GM23338 (cell line): ENCODE measurements around the gene NLRC5. TPM values are rescaled to one million over a fixed set of nuclear protein-coding genes. Genes with fewer than 3 reads are reported as not detected.

ENCODE experiments used
- ATAC-seq: fragments of 200-7000 bp; cut with Tn5 transposase; 3 replicates; pipeline ENCODE4 v1.9.1; 2020
- DNase-seq: peaks from one replicate; pipeline ENCODE4 v3.0.0-alpha.2; 2015; ENCODE audit warnings: low spot score
- H2AFZ ChIP-seq: fragments of 200-600 bp; sonication (generic); 2 replicates; pipeline ENCODE4 v1.8.0; 2016; ENCODE audit warnings: antibody characterized with exemption, mild to moderate bottlenecking, moderate library complexity
- H3F3A ChIP-seq: fragments of 200-600 bp; sonication (generic); replicated peaks from 2 replicates; pipeline ENCODE4 v1.8.0; 2017; ENCODE audit warnings: antibody characterized with exemption, mixed run types, low read depth
- H3K27ac ChIP-seq: fragments of 200-600 bp; sonication (generic); 2 replicates; pipeline ENCODE4 v1.6.1; 2016; ENCODE audit warnings: low read depth
- H3K27me3 ChIP-seq: fragments of 200-600 bp; sonication (generic); 2 replicates; pipeline ENCODE4 v1.8.0; 2016; ENCODE audit warnings: mild to moderate bottlenecking, mixed run types, moderate library complexity; ENCODE audit not compliant: insufficient read depth
- H3K36me3 ChIP-seq: fragments of 200-600 bp; sonication (generic); 2 replicates; pipeline ENCODE4 v1.8.0; 2016; ENCODE audit warnings: mild to moderate bottlenecking; ENCODE audit not compliant: insufficient read depth
- H3K4me1 ChIP-seq: fragments of 200-600 bp; sonication (generic); 2 replicates; pipeline ENCODE4 v1.8.0; 2016; ENCODE audit warnings: mild to moderate bottlenecking, moderate library complexity; ENCODE audit not compliant: insufficient read depth
- H3K4me2 ChIP-seq: fragments of 200-600 bp; sonication (generic); 2 replicates; pipeline ENCODE4 v1.7.1; 2017; ENCODE audit warnings: mixed run types
- H3K4me3 ChIP-seq: fragments of 200-600 bp; sonication (generic); 2 replicates; pipeline ENCODE4 v1.6.1; 2016; ENCODE audit warnings: mixed run types
- H3K79me2 ChIP-seq: fragments of 200-600 bp; sonication (generic); replicated peaks from 2 replicates; pipeline ENCODE4 v1.8.0; 2017; ENCODE audit warnings: mild to moderate bottlenecking; ENCODE audit not compliant: insufficient read depth
- H3K9me2 ChIP-seq: fragments of 200-600 bp; sonication (generic); 2 replicates; pipeline ENCODE4 v1.8.0; 2017; ENCODE audit not compliant: insufficient read depth
- H4K20me1 ChIP-seq: fragments of 200-600 bp; sonication (generic); replicated peaks from 2 replicates; pipeline ENCODE4 v1.8.0; 2017; ENCODE audit warnings: mild to moderate bottlenecking; ENCODE audit not compliant: insufficient read depth
- H3K27ac Mint-ChIP-seq: 2 replicates; pipeline ENCODE4 v1.8.0; 2020; ENCODE audit warnings: inconsistent platforms, mild to moderate bottlenecking, moderate library complexity, mixed read lengths
- H3K27me3 Mint-ChIP-seq: 3 replicates; pipeline ENCODE4 v1.8.0; 2022; ENCODE audit warnings: low read depth, mild to moderate bottlenecking, moderate library complexity, mixed read lengths, inconsistent platforms; ENCODE audit not compliant: insufficient read depth, poor library complexity
- H3K36me3 Mint-ChIP-seq: 3 replicates; pipeline ENCODE4 v1.8.0; 2021; ENCODE audit warnings: low read depth, mild to moderate bottlenecking, inconsistent platforms, moderate library complexity, mixed read lengths
- H3K4me1 Mint-ChIP-seq: 3 replicates; pipeline ENCODE4 v1.8.0; 2020; ENCODE audit warnings: mild to moderate bottlenecking, inconsistent platforms, mixed read lengths
- H3K4me3 Mint-ChIP-seq: 3 replicates; pipeline ENCODE4 v1.8.0; 2021; ENCODE audit warnings: moderate library complexity, mild to moderate bottlenecking, inconsistent platforms, mixed read lengths
- H3K9me3 Mint-ChIP-seq: 3 replicates; pipeline ENCODE4 v1.8.0; 2020; ENCODE audit warnings: moderate library complexity, mild to moderate bottlenecking, inconsistent platforms, mixed read lengths
- CREB1 ChIP-seq: fragments of 250-450 bp; sonication (Bioruptor Pico); IDR thresholded peaks from 2 replicates; pipeline ENCODE4 v1.5.0; 2020; ENCODE audit warnings: low read depth, mild to moderate bottlenecking, moderate library complexity
- EZH2 ChIP-seq: fragments of 200-600 bp; sonication (generic); IDR thresholded peaks from one replicate; pipeline ENCODE4 v1.8.0; 2017; ENCODE audit warnings: antibody characterized with exemption, mild to moderate bottlenecking, low read depth; ENCODE audit not compliant: unreplicated experiment
- EZH2phosphoT487 ChIP-seq: fragments of 200-600 bp; sonication (generic); IDR thresholded peaks from one replicate; pipeline ENCODE4 v1.8.1; 2018; ENCODE audit warnings: antibody characterized with exemption; ENCODE audit not compliant: unreplicated experiment
- NANOG ChIP-seq: IDR thresholded peaks from 2 replicates; pipeline ENCODE4 v1.6.1; 2016; ENCODE audit warnings: antibody characterized with exemption, borderline replicate concordance
- POLR2AphosphoS5 ChIP-seq: IDR thresholded peaks from 2 replicates; pipeline ENCODE4 v1.6.1; 2016; ENCODE audit warnings: antibody characterized with exemption, low read depth
- ZNF331 ChIP-seq: fragments of 250-450 bp; sonication (Bioruptor Pico); IDR thresholded peaks from 2 replicates; pipeline ENCODE4 v1.5.0; 2020; ENCODE audit warnings: low read depth, mild to moderate bottlenecking, moderate library complexity
- polyA plus RNA-seq: library from polyadenylated mRNA; unstranded; fragments of >200 nt; fragmentation: Nextera tagmentation; extraction: Ambion mirVana; gene quantifications from 2 replicates; pipeline ENCODE4 v1.2.1, GENCODE V29; 2016
- total RNA-seq: library from RNA; depleted of rRNA; stranded (reverse); fragments of >200 nt; shearing (Covaris generic); gene quantifications from 2 replicates; pipeline ENCODE4 v1.2.3, GENCODE V29; 2014
- TF ChIP-seq, protein P1 (sequence below): IDR thresholded peaks from one replicate; pipeline ENCODE4 v1.6.1; 2018; ENCODE audit warnings: antibody characterized with exemption; ENCODE audit not compliant: unreplicated experiment
- TF ChIP-seq, protein P2 (sequence below): fragments of 250-450 bp; sonication (Bioruptor Pico); IDR thresholded peaks from 2 replicates; pipeline ENCODE4 v1.5.0; 2020; ENCODE audit warnings: mild to moderate bottlenecking, moderate library complexity
- TF ChIP-seq, protein P3 (sequence below): IDR thresholded peaks from 2 replicates; pipeline ENCODE4 v1.6.1; 2016; ENCODE audit warnings: antibody characterized with exemption
- TF ChIP-seq, protein P4 (sequence below), 2 experiments: fragments of 200-600 bp in 1 of 2; sonication (generic) in 1 of 2; conservative IDR thresholded peaks; 2 replicates each; pipeline versions ENCODE4 v1.5.1 to v1.6.1; 2016 to 2017; ENCODE audit warnings: antibody characterized with exemption in 2 of 2, low read depth in 2 of 2, mild to moderate bottlenecking in 2 of 2, moderate library complexity in 1 of 2

Gene NLRC5
- total and polyA plus RNA-seq, 2 experiments from 2014 or later, result 2.3 to 3.9 TPM

DNA sequence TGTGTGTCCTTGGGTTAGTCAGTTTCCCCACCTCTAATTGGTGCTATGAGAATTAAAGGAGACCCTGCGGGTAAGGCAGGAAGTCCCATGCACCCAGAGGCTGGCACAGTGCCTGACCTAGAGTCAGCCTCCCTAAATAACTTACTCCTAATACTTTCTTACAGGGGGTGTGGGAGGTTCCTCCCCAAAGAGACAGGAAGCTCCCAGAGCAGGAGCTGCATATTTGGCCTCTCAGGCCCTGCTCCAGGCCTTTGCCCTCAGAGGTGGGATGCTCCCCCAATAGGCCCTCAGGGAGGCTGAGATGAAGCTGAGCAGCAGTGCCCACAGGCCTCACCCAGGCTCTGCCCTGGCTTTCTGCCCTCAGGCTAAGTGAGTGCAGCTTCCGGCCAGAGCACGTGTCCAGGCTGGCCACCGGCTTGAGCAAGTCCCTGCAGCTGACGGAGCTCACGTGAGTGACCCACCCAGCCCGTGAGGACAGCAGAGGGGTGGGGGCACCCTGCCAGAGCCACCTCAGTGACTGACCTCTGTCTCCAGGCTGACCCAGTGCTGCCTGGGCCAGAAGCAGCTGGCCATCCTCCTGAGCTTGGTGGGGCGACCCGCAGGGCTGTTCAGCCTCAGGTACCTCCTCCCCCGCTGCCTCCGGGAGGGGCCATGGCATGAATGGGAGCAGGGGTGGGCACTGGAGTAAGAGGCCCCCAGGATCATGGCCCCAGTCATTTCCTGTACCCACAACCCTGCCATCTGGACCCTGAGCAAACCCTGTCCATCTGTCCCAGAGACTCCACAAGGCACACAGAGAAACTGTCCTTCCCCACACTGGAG, 71.9 kb downstream of the NLRC5 start:
- Histone ChIP-seq H2AFZ (no peak overlapping the region), H3F3A (no peaks in the 10 kb centered on the region), H3K36me3 (no peaks in the 10 kb centered on the region), H4K20me1 (no peaks in the 10 kb centered on the region), H3K4me3 (no peak overlapping the region), H3K79me2 (no peaks in the 10 kb centered on the region), H3K4me1 (no peaks in the 10 kb centered on the region), H3K4me2 (no peak overlapping the region), H3K9me2 (no peaks in the 10 kb centered on the region), H3K27ac (no peak overlapping the region), H3K27me3 (no peaks in the 10 kb centered on the region)
- Mint-ChIP-seq H3K27ac (no peak overlapping the region), H3K27me3 (peaks cover 11% of the 10 kb centered on the region), H3K4me1 (no peaks in the 10 kb centered on the region), H3K9me3 (no peaks in the 10 kb centered on the region), H3K36me3 (no peaks in the 10 kb centered on the region), H3K4me3 (no peak overlapping the region)
- no peak for DNase-seq
- no peak; the same call in 2 of the 3 replicates for ATAC-seq
- no peak for TF ChIP-seq CREB1
- TF ChIP-seq POLR2AphosphoS5, result no peak
- TF ChIP-seq EZH2, result no peak
- TF ChIP-seq, protein P1, sequence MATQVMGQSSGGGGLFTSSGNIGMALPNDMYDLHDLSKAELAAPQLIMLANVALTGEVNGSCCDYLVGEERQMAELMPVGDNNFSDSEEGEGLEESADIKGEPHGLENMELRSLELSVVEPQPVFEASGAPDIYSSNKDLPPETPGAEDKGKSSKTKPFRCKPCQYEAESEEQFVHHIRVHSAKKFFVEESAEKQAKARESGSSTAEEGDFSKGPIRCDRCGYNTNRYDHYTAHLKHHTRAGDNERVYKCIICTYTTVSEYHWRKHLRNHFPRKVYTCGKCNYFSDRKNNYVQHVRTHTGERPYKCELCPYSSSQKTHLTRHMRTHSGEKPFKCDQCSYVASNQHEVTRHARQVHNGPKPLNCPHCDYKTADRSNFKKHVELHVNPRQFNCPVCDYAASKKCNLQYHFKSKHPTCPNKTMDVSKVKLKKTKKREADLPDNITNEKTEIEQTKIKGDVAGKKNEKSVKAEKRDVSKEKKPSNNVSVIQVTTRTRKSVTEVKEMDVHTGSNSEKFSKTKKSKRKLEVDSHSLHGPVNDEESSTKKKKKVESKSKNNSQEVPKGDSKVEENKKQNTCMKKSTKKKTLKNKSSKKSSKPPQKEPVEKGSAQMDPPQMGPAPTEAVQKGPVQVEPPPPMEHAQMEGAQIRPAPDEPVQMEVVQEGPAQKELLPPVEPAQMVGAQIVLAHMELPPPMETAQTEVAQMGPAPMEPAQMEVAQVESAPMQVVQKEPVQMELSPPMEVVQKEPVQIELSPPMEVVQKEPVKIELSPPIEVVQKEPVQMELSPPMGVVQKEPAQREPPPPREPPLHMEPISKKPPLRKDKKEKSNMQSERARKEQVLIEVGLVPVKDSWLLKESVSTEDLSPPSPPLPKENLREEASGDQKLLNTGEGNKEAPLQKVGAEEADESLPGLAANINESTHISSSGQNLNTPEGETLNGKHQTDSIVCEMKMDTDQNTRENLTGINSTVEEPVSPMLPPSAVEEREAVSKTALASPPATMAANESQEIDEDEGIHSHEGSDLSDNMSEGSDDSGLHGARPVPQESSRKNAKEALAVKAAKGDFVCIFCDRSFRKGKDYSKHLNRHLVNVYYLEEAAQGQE, result no peak
- TF ChIP-seq, protein P2, sequence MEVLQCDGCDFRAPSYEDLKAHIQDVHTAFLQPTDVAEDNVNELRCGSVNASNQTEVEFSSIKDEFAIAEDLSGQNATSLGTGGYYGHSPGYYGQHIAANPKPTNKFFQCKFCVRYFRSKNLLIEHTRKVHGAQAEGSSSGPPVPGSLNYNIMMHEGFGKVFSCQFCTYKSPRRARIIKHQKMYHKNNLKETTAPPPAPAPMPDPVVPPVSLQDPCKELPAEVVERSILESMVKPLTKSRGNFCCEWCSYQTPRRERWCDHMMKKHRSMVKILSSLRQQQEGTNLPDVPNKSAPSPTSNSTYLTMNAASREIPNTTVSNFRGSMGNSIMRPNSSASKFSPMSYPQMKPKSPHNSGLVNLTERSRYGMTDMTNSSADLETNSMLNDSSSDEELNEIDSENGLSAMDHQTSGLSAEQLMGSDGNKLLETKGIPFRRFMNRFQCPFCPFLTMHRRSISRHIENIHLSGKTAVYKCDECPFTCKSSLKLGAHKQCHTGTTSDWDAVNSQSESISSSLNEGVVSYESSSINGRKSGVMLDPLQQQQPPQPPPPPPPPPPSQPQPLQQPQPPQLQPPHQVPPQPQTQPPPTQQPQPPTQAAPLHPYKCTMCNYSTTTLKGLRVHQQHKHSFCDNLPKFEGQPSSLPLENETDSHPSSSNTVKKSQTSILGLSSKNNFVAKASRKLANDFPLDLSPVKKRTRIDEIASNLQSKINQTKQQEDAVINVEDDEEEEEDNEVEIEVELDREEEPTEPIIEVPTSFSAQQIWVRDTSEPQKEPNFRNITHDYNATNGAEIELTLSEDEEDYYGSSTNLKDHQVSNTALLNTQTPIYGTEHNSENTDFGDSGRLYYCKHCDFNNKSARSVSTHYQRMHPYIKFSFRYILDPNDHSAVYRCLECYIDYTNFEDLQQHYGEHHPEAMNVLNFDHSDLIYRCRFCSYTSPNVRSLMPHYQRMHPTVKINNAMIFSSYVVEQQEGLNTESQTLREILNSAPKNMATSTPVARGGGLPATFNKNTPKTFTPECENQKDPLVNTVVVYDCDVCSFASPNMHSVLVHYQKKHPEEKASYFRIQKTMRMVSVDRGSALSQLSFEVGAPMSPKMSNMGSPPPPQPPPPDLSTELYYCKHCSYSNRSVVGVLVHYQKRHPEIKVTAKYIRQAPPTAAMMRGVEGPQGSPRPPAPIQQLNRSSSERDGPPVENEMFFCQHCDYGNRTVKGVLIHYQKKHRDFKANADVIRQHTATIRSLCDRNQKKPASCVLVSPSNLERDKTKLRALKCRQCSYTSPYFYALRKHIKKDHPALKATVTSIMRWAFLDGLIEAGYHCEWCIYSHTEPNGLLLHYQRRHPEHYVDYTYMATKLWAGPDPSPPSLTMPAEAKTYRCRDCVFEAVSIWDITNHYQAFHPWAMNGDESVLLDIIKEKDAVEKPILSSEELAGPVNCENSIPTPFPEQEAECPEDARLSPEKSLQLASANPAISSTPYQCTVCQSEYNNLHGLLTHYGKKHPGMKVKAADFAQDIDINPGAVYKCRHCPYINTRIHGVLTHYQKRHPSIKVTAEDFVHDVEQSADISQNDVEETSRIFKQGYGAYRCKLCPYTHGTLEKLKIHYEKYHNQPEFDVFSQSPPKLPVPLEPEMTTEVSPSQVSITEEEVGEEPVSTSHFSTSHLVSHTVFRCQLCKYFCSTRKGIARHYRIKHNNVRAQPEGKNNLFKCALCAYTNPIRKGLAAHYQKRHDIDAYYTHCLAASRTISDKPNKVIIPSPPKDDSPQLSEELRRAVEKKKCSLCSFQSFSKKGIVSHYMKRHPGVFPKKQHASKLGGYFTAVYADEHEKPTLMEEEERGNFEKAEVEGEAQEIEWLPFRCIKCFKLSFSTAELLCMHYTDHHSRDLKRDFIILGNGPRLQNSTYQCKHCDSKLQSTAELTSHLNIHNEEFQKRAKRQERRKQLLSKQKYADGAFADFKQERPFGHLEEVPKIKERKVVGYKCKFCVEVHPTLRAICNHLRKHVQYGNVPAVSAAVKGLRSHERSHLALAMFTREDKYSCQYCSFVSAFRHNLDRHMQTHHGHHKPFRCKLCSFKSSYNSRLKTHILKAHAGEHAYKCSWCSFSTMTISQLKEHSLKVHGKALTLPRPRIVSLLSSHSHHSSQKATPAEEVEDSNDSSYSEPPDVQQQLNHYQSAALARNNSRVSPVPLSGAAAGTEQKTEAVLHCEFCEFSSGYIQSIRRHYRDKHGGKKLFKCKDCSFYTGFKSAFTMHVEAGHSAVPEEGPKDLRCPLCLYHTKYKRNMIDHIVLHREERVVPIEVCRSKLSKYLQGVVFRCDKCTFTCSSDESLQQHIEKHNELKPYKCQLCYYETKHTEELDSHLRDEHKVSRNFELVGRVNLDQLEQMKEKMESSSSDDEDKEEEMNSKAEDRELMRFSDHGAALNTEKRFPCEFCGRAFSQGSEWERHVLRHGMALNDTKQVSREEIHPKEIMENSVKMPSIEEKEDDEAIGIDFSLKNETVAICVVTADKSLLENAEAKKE (CRISPR knock-in tag), result no peak
- TF ChIP-seq ZNF331, result no peak
- TF ChIP-seq NANOG, result no peak
- TF ChIP-seq, protein P3, sequence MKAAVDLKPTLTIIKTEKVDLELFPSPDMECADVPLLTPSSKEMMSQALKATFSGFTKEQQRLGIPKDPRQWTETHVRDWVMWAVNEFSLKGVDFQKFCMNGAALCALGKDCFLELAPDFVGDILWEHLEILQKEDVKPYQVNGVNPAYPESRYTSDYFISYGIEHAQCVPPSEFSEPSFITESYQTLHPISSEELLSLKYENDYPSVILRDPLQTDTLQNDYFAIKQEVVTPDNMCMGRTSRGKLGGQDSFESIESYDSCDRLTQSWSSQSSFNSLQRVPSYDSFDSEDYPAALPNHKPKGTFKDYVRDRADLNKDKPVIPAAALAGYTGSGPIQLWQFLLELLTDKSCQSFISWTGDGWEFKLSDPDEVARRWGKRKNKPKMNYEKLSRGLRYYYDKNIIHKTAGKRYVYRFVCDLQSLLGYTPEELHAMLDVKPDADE, result no peak
- TF ChIP-seq, protein P4, sequence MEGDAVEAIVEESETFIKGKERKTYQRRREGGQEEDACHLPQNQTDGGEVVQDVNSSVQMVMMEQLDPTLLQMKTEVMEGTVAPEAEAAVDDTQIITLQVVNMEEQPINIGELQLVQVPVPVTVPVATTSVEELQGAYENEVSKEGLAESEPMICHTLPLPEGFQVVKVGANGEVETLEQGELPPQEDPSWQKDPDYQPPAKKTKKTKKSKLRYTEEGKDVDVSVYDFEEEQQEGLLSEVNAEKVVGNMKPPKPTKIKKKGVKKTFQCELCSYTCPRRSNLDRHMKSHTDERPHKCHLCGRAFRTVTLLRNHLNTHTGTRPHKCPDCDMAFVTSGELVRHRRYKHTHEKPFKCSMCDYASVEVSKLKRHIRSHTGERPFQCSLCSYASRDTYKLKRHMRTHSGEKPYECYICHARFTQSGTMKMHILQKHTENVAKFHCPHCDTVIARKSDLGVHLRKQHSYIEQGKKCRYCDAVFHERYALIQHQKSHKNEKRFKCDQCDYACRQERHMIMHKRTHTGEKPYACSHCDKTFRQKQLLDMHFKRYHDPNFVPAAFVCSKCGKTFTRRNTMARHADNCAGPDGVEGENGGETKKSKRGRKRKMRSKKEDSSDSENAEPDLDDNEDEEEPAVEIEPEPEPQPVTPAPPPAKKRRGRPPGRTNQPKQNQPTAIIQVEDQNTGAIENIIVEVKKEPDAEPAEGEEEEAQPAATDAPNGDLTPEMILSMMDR (conservative IDR thresholded peaks at IDR 0.05; ENCODE audit: low read depth in 2 of 2), result no peak
- no peak for TF ChIP-seq EZH2phosphoT487
